Mesothelial cell of epicardium (in vitro differentiated cells): ENCODE measurements around the gene SNRNP200. TPM values are rescaled to one million over a fixed set of nuclear protein-coding genes. Genes with fewer than 3 reads are reported as not detected.

Source experiments
- DNase-seq, 2 experiments: peaks; one replicate each; pipeline ENCODE4 v3.0.0; 2021; ENCODE audit warnings: low spot score in 2 of 2; ENCODE audit not compliant: unreplicated experiment in 2 of 2
- H3K27ac Mint-ChIP-seq: 2 replicates; pipeline ENCODE4 v1.8.0; 2021; ENCODE audit warnings: mixed read lengths
- H3K27me3 Mint-ChIP-seq: 2 replicates; pipeline ENCODE4 v1.8.0; 2021; ENCODE audit warnings: low read depth, mixed read lengths
- H3K36me3 Mint-ChIP-seq: 2 replicates; pipeline ENCODE4 v1.8.0; 2021; ENCODE audit warnings: mixed read lengths
- H3K4me1 Mint-ChIP-seq: 2 replicates; pipeline ENCODE4 v1.8.0; 2021; ENCODE audit warnings: mixed read lengths
- H3K4me3 Mint-ChIP-seq: 2 replicates; pipeline ENCODE4 v1.8.0; 2021; ENCODE audit warnings: mild to moderate bottlenecking, moderate library complexity, mixed read lengths
- H3K9me3 Mint-ChIP-seq: 2 replicates; pipeline ENCODE4 v1.8.0; 2021; ENCODE audit warnings: mixed read lengths
- total RNA-seq: library from RNA; stranded (reverse); gene quantifications from 3 replicates; pipeline ENCODE4 v1.2.1, GENCODE V29; 2021
- TF ChIP-seq, protein P1 (sequence below): fragments of 200-600 bp; sonication (generic); IDR thresholded peaks from one replicate; pipeline ENCODE4 v1.5.0; 2021; ENCODE audit warnings: antibody characterized with exemption; ENCODE audit not compliant: unreplicated experiment

SNRNP200 gene
- total RNA-seq, 1 donor from 2014 or later = 200 TPM

DNA sequence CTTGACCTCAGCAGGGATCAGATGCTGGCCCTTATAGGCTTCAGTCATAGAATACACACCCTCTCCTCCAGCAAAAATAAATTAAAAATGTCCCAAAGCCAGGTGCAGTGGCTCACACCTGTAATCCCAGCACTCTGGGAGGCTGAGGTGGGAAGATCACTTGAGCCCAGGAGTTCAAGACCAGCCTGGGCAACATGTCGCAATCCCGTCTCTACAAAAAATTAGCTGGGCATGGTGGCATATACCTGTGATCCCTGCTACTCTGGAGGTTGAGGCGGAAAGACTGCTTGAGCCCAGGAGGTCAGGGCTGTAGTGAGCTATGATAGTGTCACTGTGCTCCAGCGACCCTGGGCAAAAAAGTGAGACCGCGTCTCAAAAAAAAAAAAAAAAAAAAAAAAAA lies 24.5 kb upstream of the SNRNP200 start:
- Mint-ChIP-seq H3K4me3 (no peak overlapping the region), H3K9me3 (no peaks in the 10 kb centered on the region), H3K4me1 (peaks cover 18% of the 10 kb centered on the region), H3K36me3 (peaks cover 20% of the 10 kb centered on the region), H3K27me3 (peaks cover 4% of the 10 kb centered on the region), H3K27ac (no peak overlapping the region)
- DNase-seq = no peak
- TF ChIP-seq, protein P1, sequence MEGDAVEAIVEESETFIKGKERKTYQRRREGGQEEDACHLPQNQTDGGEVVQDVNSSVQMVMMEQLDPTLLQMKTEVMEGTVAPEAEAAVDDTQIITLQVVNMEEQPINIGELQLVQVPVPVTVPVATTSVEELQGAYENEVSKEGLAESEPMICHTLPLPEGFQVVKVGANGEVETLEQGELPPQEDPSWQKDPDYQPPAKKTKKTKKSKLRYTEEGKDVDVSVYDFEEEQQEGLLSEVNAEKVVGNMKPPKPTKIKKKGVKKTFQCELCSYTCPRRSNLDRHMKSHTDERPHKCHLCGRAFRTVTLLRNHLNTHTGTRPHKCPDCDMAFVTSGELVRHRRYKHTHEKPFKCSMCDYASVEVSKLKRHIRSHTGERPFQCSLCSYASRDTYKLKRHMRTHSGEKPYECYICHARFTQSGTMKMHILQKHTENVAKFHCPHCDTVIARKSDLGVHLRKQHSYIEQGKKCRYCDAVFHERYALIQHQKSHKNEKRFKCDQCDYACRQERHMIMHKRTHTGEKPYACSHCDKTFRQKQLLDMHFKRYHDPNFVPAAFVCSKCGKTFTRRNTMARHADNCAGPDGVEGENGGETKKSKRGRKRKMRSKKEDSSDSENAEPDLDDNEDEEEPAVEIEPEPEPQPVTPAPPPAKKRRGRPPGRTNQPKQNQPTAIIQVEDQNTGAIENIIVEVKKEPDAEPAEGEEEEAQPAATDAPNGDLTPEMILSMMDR = no peak

DNA sequence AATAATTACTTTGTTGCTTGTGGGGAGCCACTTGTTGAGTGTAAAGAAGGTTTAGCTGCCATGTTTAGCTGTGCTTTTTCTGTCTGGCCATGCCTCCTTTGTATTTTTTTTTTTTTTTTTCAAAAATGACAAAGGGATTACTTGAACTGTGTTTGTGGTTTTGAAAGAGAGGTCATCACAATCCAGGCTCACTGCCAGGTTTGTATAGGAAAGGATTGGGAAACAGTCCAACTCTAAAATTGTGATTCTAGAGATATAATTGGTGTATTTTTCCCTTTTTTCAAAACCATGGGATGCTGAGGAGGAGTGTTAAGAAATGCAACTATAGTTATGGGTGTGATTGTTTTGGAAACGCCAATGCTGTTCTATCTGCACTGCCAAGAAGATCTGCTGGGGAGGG lies 24.1 kb upstream of the SNRNP200 start:
- no peak overlapping the region for H3K4me3 Mint-ChIP-seq

DNA sequence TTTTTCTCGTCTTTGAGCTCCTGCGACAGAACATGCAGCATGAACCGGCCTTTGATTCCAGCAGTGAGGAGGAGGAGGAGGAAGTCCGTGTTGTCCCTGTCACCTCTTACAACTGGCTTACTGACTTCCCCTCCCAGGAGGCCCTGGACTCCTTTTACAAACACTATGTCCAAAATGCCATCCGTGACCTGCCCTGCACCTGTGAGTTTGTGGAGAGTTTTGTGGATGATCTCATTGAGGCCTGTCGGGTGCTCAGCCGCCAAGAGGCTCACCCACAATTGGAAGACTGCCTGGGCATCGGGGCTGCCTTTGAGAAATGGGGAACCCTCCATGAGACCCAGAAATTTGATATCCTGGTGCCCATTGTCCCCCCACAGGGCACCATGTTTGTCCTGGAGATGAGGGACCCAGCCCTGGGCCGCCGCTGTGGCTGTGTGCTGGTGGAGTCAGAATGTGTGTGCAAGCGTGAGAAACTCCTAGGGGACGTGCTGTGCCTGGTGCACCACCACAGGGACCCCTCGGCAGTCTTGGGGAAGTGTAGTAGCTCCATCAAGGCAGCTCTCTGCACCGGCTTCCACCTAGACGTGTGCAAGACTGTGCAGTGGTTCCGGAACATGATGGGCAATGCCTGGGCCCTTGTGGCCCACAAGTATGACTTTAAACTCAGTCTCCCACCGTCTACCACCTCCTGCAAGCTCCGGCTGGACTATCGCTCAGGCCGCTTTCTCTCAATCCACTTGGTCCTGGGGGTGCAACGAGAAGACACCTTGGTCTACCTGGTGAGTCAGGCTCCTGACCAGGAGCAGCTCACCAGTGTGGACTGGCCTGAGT lies 21.9 kb upstream of the SNRNP200 start:
- Mint-ChIP-seq H3K27ac (no peak overlapping the region), H3K36me3 (peaks cover 20% of the 10 kb centered on the region), H3K9me3 (no peaks in the 10 kb centered on the region), H3K27me3 (peaks cover 27% of the 10 kb centered on the region), H3K4me3 (no peak overlapping the region), H3K4me1 (peaks cover 12% of the 10 kb centered on the region)
- DNase-seq = no peak
- TF ChIP-seq, protein P1 = no peak

More for the DNA sequence above, 24.1 kb upstream of the SNRNP200 start:
- peaks cover 9% of the 10 kb centered on the region for H3K27me3 Mint-ChIP-seq
- no peak for DNase-seq
- peaks cover 13% of the 10 kb centered on the region for H3K4me1 Mint-ChIP-seq
- TF ChIP-seq, protein P1 = no peak
- H3K27ac Mint-ChIP-seq = no peak overlapping the region
- H3K36me3 Mint-ChIP-seq = peaks cover 20% of the 10 kb centered on the region
- H3K9me3 Mint-ChIP-seq = no peaks in the 10 kb centered on the region

DNA sequence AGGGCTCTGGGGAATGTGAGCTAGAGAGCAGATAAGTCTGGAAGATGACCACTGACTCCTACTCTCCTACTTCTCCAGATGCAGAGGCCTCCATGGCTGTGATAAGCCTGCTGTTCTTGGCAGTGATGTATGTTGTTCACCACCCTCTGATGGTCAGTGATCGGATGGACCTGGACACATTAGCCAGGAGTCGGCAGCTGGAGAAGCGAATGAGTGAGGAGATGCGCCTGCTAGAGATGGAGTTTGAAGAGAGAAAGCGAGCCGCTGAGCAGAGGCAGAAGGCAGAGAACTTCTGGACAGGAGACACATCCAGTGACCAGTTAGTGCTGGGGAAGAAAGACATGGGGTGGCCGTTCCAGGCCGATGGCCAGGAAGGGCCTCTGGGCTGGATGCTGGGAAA lies 21.2 kb upstream of the SNRNP200 start:
- DNase-seq = no peak
- Mint-ChIP-seq H3K36me3 (peaks cover 20% of the 10 kb centered on the region), H3K27ac (peak overlapping the region; percentile 19), H3K4me1 (peaks cover 16% of the 10 kb centered on the region), H3K9me3 (no peaks in the 10 kb centered on the region), H3K27me3 (peaks cover 34% of the 10 kb centered on the region), H3K4me3 (no peak overlapping the region)
- TF ChIP-seq, protein P1 = no peak

DNA sequence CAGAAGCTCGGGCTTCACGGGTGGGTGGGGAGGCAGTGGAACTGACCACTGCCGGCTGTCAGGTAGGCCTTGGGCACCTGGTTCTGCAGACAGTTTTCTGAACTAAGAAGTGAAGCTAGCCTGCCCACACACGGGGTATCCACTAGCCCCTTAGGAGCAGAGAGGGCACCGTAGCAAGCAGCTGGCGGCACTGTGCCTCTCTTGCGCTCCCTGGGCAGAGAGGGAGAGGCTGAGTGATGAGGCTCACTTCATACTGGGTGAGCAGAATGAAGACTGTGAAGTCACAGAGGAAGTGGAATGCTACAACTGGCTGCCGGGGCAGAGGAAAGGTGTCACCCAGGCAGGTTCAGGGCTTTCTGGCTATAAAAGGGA lies 20.5 kb upstream of the SNRNP200 start:
- TF ChIP-seq, protein P1 = no peak
- H3K9me3 Mint-ChIP-seq = no peaks in the 10 kb centered on the region
- peaks cover 20% of the 10 kb centered on the region for H3K36me3 Mint-ChIP-seq
- peaks cover 41% of the 10 kb centered on the region for H3K27me3 Mint-ChIP-seq
- peak overlapping the region; percentile 41 for H3K27ac Mint-ChIP-seq
- DNase-seq = no peak
- peak overlapping the region; percentile 77 for H3K4me3 Mint-ChIP-seq
- H3K4me1 Mint-ChIP-seq = peaks cover 20% of the 10 kb centered on the region
